Liver (tissue), 9 donors: ENCODE results near the gene STK32C. TPM values are rescaled to one million over a fixed set of nuclear protein-coding genes. Genes with fewer than 3 reads are reported as not detected.

ENCODE experiments used
- DNase-seq: peaks from one replicate; pipeline ENCODE4 v3.0.0-alpha.2; 2017; ENCODE audit warnings: low spot score
- H3K27ac ChIP-seq, 2 donors: one replicate each; pipeline ENCODE4 v1.7.0; 2013; ENCODE audit warnings: inconsistent platforms in 2 of 2, low read length in 2 of 2, control low read depth in 1 of 2, low read depth in 1 of 2, mild to moderate bottlenecking in 1 of 2
- H3K27me3 ChIP-seq, 4 donors: one replicate each; pipeline versions ENCODE4 v1.6.1 to v1.7.0; 2013; ENCODE audit warnings: low read length in 3 of 4, inconsistent platforms in 1 of 4, mild to moderate bottlenecking in 1 of 4, moderate library complexity in 1 of 4; ENCODE audit not compliant: control insufficient read depth in 4 of 4, insufficient read depth in 4 of 4
- H3K36me3 ChIP-seq, 4 donors: one replicate each; pipeline versions ENCODE4 v1.6.1 to v1.7.0; 2013; ENCODE audit warnings: low read length in 3 of 4, mild to moderate bottlenecking in 3 of 4, low read depth in 1 of 4, moderate library complexity in 1 of 4; ENCODE audit not compliant: control insufficient read depth in 4 of 4, insufficient read depth in 3 of 4
- H3K4me1 ChIP-seq, 4 donors: one replicate each; pipeline versions ENCODE4 v1.6.1 to v1.7.0; 2013; ENCODE audit warnings: low read length in 3 of 4, mild to moderate bottlenecking in 3 of 4, moderate library complexity in 1 of 4; ENCODE audit not compliant: control insufficient read depth in 4 of 4, insufficient read depth in 4 of 4
- H3K4me3 ChIP-seq, 3 donors: one replicate each; pipeline versions ENCODE4 v1.6.1 to v1.7.0; 2013; ENCODE audit warnings: low read length in 3 of 3, control low read depth in 1 of 3, low read depth in 1 of 3, mild to moderate bottlenecking in 1 of 3
- H3K9ac ChIP-seq, 2 donors: one replicate each; pipeline ENCODE4 v1.7.0; 2013; ENCODE audit warnings: low read length in 2 of 2, mild to moderate bottlenecking in 2 of 2, moderate library complexity in 2 of 2, control low read depth in 1 of 2, low read depth in 1 of 2
- H3K9me3 ChIP-seq, 4 donors: one replicate each; pipeline versions ENCODE4 v1.6.1 to v1.7.0; 2013; ENCODE audit warnings: low read length in 3 of 4; ENCODE audit not compliant: control insufficient read depth in 4 of 4
- ATF3 ChIP-seq: IDR thresholded peaks from 2 replicates; pipeline ENCODE4 v1.6.1; 2016; ENCODE audit warnings: antibody characterized with exemption
- EGR1 ChIP-seq, 2 donors: IDR thresholded peaks; 2 replicates each; pipeline ENCODE4 v1.6.1; 2016 to 2018; ENCODE audit warnings: antibody characterized with exemption in 2 of 2, low read depth in 2 of 2
- FOXA1 ChIP-seq: IDR thresholded peaks from 2 replicates; pipeline ENCODE4 v1.6.1; 2016; ENCODE audit warnings: antibody characterized with exemption
- FOXA2 ChIP-seq: IDR thresholded peaks from 2 replicates; pipeline ENCODE4 v1.6.1; 2016; ENCODE audit warnings: antibody characterized with exemption
- HNF4A ChIP-seq, 2 donors: conservative IDR thresholded peaks; 2 replicates each; pipeline ENCODE4 v1.6.1; 2016; ENCODE audit warnings: antibody characterized with exemption in 2 of 2, mild to moderate bottlenecking in 2 of 2
- HNF4G ChIP-seq: IDR thresholded peaks from 2 replicates; pipeline ENCODE4 v1.6.1; 2016; ENCODE audit warnings: antibody characterized with exemption
- NR2F2 ChIP-seq: IDR thresholded peaks from 2 replicates; pipeline ENCODE4 v1.6.1; 2016; ENCODE audit warnings: antibody characterized with exemption
- RAD21 ChIP-seq, 2 donors: IDR thresholded peaks; 2 replicates each; pipeline ENCODE4 v1.6.1; 2016; ENCODE audit warnings: antibody characterized with exemption in 2 of 2, mild to moderate bottlenecking in 2 of 2
- RXRA ChIP-seq, 2 donors: IDR thresholded peaks; 2 replicates each; pipeline ENCODE4 v1.6.1; 2017 to 2018; ENCODE audit warnings: antibody characterized with exemption in 2 of 2, mild to moderate bottlenecking in 1 of 2
- SP1 ChIP-seq: IDR thresholded peaks from 2 replicates; pipeline ENCODE4 v1.6.1; 2018; ENCODE audit warnings: antibody characterized with exemption, mild to moderate bottlenecking
- TAF1 ChIP-seq: conservative IDR thresholded peaks from 2 replicates; pipeline ENCODE4 v1.6.1; 2016; ENCODE audit warnings: antibody characterized with exemption, mild to moderate bottlenecking
- YY1 ChIP-seq: IDR thresholded peaks from 2 replicates; pipeline ENCODE4 v1.6.1; 2016; ENCODE audit warnings: antibody characterized with exemption, mild to moderate bottlenecking
- ZBTB33 ChIP-seq: IDR thresholded peaks from 2 replicates; pipeline ENCODE4 v1.6.1; 2016; ENCODE audit warnings: antibody characterized with exemption
- WGBS: extraction: QIAGEN DNeasy Blood & Tissue Kit; methylation state at CpG from one replicate; pipeline ENCODE4 v1.1.7; 2013; 5-methylcytosine and 5-hydroxymethylcytosine counted together
- polyA plus RNA-seq, 2 donors: library from polyadenylated mRNA; stranded (reverse) in 1 of 2; unstranded in 1 of 2; fragments of 200-250 nt in 1 of 2; fragments of >200 nt in 1 of 2; fragmentation: Nextera tagmentation in 1 of 2; extraction: Ambion mirVana in 1 of 2; gene quantifications; one replicate each; pipeline versions ENCODE4 v1.2.1 to v1.2.3, GENCODE V29; 2013 to 2015
- total RNA-seq, 2 donors: library from RNA; depleted of rRNA; stranded (reverse); fragments of >200 nt; gene quantifications; one replicate each; pipeline ENCODE4 v1.2.3, GENCODE V29; 2014
- TF ChIP-seq, protein P1 (sequence below): fragments of 150-350 bp; IDR thresholded peaks from 2 replicates; pipeline ENCODE4 v1.5.1; 2017; ENCODE audit warnings: improper control_type of control experiment, low read depth, low read length; ENCODE audit not compliant: missing input control
- TF ChIP-seq, protein P2 (sequence below): IDR thresholded peaks from 2 replicates; pipeline ENCODE4 v1.6.1; 2016; ENCODE audit warnings: antibody characterized with exemption, mild to moderate bottlenecking
- donor health status: healthy.
- donor health status: healthy.
- donor health status: healthy.
- donor health status: healthy.
- donor health status: healthy.

The STK32C gene
- total and polyA plus RNA-seq, 4 donors = 1.8 to 4.6 (median 2.2) TPM

DNA sequence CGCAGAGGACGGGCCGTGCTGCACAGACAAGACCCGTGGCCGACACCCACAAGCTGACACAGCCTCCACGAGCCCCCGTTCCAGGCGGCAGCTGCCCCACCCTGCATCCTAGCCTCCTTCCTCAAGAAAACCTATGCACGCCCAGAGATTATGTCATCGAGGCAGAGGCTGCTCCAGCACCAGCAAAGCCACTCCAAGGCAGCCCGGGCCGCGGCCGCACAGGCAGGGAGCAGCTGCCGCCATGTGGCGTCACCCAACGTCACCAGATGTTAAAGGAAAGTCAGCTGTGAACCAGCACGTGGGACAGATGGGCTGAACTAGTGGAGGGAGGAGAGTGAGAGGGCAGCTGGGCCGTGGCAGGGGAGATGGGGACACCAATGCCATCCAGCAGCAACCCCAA lies 59.8 kb downstream of the STK32C start (continued):
- TF ChIP-seq, protein P1, sequence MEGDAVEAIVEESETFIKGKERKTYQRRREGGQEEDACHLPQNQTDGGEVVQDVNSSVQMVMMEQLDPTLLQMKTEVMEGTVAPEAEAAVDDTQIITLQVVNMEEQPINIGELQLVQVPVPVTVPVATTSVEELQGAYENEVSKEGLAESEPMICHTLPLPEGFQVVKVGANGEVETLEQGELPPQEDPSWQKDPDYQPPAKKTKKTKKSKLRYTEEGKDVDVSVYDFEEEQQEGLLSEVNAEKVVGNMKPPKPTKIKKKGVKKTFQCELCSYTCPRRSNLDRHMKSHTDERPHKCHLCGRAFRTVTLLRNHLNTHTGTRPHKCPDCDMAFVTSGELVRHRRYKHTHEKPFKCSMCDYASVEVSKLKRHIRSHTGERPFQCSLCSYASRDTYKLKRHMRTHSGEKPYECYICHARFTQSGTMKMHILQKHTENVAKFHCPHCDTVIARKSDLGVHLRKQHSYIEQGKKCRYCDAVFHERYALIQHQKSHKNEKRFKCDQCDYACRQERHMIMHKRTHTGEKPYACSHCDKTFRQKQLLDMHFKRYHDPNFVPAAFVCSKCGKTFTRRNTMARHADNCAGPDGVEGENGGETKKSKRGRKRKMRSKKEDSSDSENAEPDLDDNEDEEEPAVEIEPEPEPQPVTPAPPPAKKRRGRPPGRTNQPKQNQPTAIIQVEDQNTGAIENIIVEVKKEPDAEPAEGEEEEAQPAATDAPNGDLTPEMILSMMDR = no peak
- no peak for TF ChIP-seq YY1

DNA sequence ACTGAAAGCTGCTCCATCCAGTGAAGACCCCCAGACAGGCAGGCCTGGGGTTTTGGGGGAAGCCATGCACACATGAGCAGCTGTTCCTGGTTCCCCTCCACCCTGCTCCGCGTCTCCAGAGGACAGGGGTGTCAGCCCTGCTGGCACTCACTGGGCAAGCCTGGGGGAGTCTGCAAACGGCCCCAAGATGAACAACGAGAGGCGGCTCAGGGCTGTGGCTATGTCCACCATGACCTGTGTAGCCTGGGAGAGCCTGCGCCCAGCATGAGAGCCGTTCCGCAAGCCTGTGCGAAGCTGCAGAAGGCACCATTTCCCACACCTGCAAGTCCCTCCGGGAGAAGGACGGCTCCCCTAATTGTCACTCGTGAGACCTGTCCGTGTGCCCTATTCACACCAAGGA lies 61.5 kb downstream of the STK32C start:
- no peak overlapping the region for H3K4me3 ChIP-seq
- H3K9ac ChIP-seq = no peak overlapping the region
- no peak overlapping the region for H3K27ac ChIP-seq
- WGBS = 95% methylated on average over 13 of the region's 13 CpGs
- TF ChIP-seq ZBTB33 = no peak
- no peaks in the 10 kb centered on the region for H3K36me3 ChIP-seq
- H3K9me3 ChIP-seq = no peaks in the 10 kb centered on the region
- H3K4me1 ChIP-seq = peaks cover 0 to 4% (median 1%) of the 10 kb centered on the region in 4 donors
- no peak for DNase-seq
- H3K27me3 ChIP-seq = no peaks in the 10 kb centered on the region

DNA sequence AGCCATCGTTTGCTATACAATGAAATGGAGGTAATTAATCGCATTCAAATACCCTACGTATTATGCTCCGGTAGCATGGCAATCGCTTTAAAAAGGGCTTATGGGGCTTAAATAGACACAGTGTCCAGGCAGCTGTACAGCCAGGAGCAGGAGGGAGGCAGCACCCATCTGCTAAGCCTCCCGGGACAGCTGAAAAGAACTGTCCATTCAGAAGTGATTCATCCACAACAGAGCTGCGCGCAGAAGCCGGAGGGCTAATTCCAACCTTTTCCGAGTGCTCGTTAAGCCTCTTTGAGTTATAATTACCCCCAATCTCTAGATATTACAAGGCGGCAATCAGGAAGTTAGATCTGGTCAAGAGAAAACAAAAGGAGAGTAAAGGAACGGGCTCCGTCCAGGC lies 62.7 kb downstream of the STK32C start:
- no peak for DNase-seq
- no peak overlapping the region for H3K9ac ChIP-seq
- H3K4me3 ChIP-seq = no peak overlapping the region
- peaks cover 0 to 4% (median 1%) of the 10 kb centered on the region in 4 donors for H3K4me1 ChIP-seq
- H3K27me3 ChIP-seq = no peaks in the 10 kb centered on the region
- no peak for TF ChIP-seq EGR1 (IDR thresholded peaks at IDR 0.05; ENCODE audit: low read depth in 2 of 2)
- TF ChIP-seq, protein P2, sequence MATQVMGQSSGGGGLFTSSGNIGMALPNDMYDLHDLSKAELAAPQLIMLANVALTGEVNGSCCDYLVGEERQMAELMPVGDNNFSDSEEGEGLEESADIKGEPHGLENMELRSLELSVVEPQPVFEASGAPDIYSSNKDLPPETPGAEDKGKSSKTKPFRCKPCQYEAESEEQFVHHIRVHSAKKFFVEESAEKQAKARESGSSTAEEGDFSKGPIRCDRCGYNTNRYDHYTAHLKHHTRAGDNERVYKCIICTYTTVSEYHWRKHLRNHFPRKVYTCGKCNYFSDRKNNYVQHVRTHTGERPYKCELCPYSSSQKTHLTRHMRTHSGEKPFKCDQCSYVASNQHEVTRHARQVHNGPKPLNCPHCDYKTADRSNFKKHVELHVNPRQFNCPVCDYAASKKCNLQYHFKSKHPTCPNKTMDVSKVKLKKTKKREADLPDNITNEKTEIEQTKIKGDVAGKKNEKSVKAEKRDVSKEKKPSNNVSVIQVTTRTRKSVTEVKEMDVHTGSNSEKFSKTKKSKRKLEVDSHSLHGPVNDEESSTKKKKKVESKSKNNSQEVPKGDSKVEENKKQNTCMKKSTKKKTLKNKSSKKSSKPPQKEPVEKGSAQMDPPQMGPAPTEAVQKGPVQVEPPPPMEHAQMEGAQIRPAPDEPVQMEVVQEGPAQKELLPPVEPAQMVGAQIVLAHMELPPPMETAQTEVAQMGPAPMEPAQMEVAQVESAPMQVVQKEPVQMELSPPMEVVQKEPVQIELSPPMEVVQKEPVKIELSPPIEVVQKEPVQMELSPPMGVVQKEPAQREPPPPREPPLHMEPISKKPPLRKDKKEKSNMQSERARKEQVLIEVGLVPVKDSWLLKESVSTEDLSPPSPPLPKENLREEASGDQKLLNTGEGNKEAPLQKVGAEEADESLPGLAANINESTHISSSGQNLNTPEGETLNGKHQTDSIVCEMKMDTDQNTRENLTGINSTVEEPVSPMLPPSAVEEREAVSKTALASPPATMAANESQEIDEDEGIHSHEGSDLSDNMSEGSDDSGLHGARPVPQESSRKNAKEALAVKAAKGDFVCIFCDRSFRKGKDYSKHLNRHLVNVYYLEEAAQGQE = no peak
- TF ChIP-seq, protein P1 = no peak
- TF ChIP-seq RAD21 (IDR thresholded peaks at IDR 0.05) = no peak
- no peak for TF ChIP-seq RXRA (IDR thresholded peaks at IDR 0.05)
- TF ChIP-seq SP1 = no peak
- no peak for TF ChIP-seq FOXA1
- TF ChIP-seq TAF1 = no peak
- no peak for TF ChIP-seq NR2F2
- TF ChIP-seq HNF4G = no peak
- no peak for TF ChIP-seq ATF3
- TF ChIP-seq YY1 = no peak
- no peak for TF ChIP-seq HNF4A (conservative IDR thresholded peaks at IDR 0.05)
- no peak for TF ChIP-seq FOXA2
- H3K9me3 ChIP-seq = no peaks in the 10 kb centered on the region
- H3K27ac ChIP-seq = no peak overlapping the region
- 92% methylated on average over 14 of the region's 14 CpGs for WGBS
- H3K36me3 ChIP-seq = no peaks in the 10 kb centered on the region
